ENCODE measurements around the gene CNN1. TPM values are rescaled to one million over a fixed set of nuclear protein-coding genes. Genes with fewer than 3 reads are reported as not detected.
A peak's percentile ranks its signal among the peaks of the same experiment; 100 is the strongest.
"Not testable (repeated sequence)": the region's sequence is repeated elsewhere in the genome, so short reads cannot be mapped to it uniquely, and the experiment has no call there.

Gene CNN1
- total and polyA plus RNA-seq, 4 donors, result 16.5 to 34.9 (median 22.5) TPM

DNA sequence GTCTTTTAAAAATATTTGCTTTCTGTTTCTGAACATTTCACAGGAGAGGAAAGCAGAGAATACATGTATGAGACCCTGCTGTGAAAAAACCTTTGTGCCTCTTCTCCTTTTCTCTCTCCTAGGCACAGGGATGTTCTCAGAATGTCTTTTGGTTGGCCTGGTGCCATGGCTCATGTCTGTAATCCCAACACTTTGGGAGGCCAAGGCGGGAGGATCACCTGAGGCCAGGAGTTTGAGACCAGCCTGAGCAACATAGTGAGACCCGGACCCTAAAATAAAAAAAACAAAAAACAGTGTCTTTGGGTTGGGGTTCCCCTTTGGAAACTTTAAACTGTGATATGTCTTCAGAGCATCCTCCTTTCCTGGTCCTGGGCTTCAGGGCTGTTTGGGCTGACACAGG is 60.1 kb downstream of the CNN1 start:
- peaks cover 0 to 10% (median 6%) of the 10 kb centered on the region in 5 donors for H3K4me1 ChIP-seq (ENCODE audit: control insufficient read depth in 5 of 5, insufficient read depth in 5 of 5, low read length in 5 of 5)
- H3K27ac ChIP-seq (ENCODE audit: low read depth in 1 of 2, low read length in 1 of 2), result no peak overlapping the region
- peaks cover 0 to 23% (median 12%) of the 10 kb centered on the region in 4 donors for H3K36me3 ChIP-seq (ENCODE audit: control insufficient read depth in 4 of 4, insufficient read depth in 4 of 4, low read length in 4 of 4)
- DNase-seq (no peak), ATAC-seq (ENCODE audit: insufficient read depth, low FRiP score) (no peak)
- H3K4me3 ChIP-seq, result no peak overlapping the region
- H3K27me3 ChIP-seq (ENCODE audit: control insufficient read depth in 3 of 3, insufficient read depth in 3 of 3, low read length in 2 of 3), result no peaks in the 10 kb centered on the region
- no peak overlapping the region for H3K9ac ChIP-seq (ENCODE audit: insufficient read depth in 1 of 2, low read length in 2 of 2)
- H3K9me3 ChIP-seq (ENCODE audit: control insufficient read depth in 4 of 4, insufficient read depth in 3 of 4, low read length in 3 of 4), result no peaks in the 10 kb centered on the region
- TF ChIP-seq, protein P1, sequence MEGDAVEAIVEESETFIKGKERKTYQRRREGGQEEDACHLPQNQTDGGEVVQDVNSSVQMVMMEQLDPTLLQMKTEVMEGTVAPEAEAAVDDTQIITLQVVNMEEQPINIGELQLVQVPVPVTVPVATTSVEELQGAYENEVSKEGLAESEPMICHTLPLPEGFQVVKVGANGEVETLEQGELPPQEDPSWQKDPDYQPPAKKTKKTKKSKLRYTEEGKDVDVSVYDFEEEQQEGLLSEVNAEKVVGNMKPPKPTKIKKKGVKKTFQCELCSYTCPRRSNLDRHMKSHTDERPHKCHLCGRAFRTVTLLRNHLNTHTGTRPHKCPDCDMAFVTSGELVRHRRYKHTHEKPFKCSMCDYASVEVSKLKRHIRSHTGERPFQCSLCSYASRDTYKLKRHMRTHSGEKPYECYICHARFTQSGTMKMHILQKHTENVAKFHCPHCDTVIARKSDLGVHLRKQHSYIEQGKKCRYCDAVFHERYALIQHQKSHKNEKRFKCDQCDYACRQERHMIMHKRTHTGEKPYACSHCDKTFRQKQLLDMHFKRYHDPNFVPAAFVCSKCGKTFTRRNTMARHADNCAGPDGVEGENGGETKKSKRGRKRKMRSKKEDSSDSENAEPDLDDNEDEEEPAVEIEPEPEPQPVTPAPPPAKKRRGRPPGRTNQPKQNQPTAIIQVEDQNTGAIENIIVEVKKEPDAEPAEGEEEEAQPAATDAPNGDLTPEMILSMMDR (IDR thresholded peaks at IDR 0.05; ENCODE audit: control extremely low read depth, extremely low read depth), result no peak
- 97 to 99% methylated on average over 2 of the region's 2 CpGs for WGBS, 2 donors

GRCh38 chr19:11599704-11600103 is 61.1 kb downstream of the CNN1 start:
- not testable (repeated sequence) for H3K9ac ChIP-seq (ENCODE audit: insufficient read depth in 1 of 2, low read length in 2 of 2); DNase-seq; H3K9me3 ChIP-seq (ENCODE audit: control insufficient read depth in 4 of 4, insufficient read depth in 3 of 4, low read length in 3 of 4); H3K27me3 ChIP-seq (ENCODE audit: control insufficient read depth in 3 of 3, insufficient read depth in 3 of 3, low read length in 2 of 3); ATAC-seq (ENCODE audit: insufficient read depth, low FRiP score); H3K4me3 ChIP-seq; H3K27ac ChIP-seq (ENCODE audit: low read depth in 1 of 2, low read length in 1 of 2)
- peaks cover 0 to 32% (median 18%) of the 10 kb centered on the region in 4 donors for H3K36me3 ChIP-seq (ENCODE audit: control insufficient read depth in 4 of 4, insufficient read depth in 4 of 4, low read length in 4 of 4)
- peaks cover 0 to 10% (median 6%) of the 10 kb centered on the region in 5 donors for H3K4me1 ChIP-seq (ENCODE audit: control insufficient read depth in 5 of 5, insufficient read depth in 5 of 5, low read length in 5 of 5)
- 92% methylated on average over 8 of the region's 8 CpGs for WGBS, 2 donors

Small RNA genes within 50 kb of the gene (small RNA-seq; reads per million reads assigned to genes)
- 0.13 reads per million for gene MIR7974 (ENCODE audit: low replicate concordance)
- gene RN7SL833P (ENCODE audit: low replicate concordance), result 0.29 reads per million, percentile 32 among the genes with 10 or more reads in this experiment

Other genes starting within 250 kb of the CNN1 start
- not detected for gene TSPAN16, start 242.7 kb upstream of the CNN1 start, total RNA-seq
- not detected for gene TSPAN16, start 242.7 kb upstream of the CNN1 start, polyA plus RNA-seq
- 10 to 100 TPM; 28.0 to 73.2 TPM for gene RAB3D, start 199.2 kb upstream of the CNN1 start, total RNA-seq
- 10 to 100 TPM; 16.0 to 18.6 TPM for gene RAB3D, start 199.2 kb upstream of the CNN1 start, polyA plus RNA-seq
- gene TMEM205, start 192.6 kb upstream of the CNN1 start, total RNA-seq, result 100 to 1,000 TPM; 101 to 125 TPM
- gene TMEM205, start 192.6 kb upstream of the CNN1 start, polyA plus RNA-seq, result 100 to 1,000 TPM; 129 to 166 TPM
- 10 to 100 TPM; 25.8 to 26.5 TPM for gene CCDC159, start 192.3 kb upstream of the CNN1 start, total RNA-seq
- 10 to 100 TPM; 40.9 to 55.2 TPM for gene CCDC159, start 192.3 kb upstream of the CNN1 start, polyA plus RNA-seq
- 10 to 100 TPM in 1 of 2 donors, 1 to 10 TPM in 1; 9.1 to 33.2 TPM for gene PLPPR2, start 183.4 kb upstream of the CNN1 start, total RNA-seq
- gene PLPPR2, start 183.4 kb upstream of the CNN1 start, polyA plus RNA-seq, result 10 to 100 TPM; 15.3 to 35.1 TPM
- 1 to 10 TPM; 1.1 to 4.1 TPM for gene SWSAP1, start 164.2 kb upstream of the CNN1 start, total RNA-seq
- 1 to 10 TPM; 3.5 to 4.0 TPM for gene SWSAP1, start 164.2 kb upstream of the CNN1 start, polyA plus RNA-seq
- gene EPOR, start 154.5 kb upstream of the CNN1 start, total RNA-seq, result 10 to 100 TPM; 14.5 to 20.6 TPM
- gene EPOR, start 154.5 kb upstream of the CNN1 start, polyA plus RNA-seq, result 10 to 100 TPM in 1 of 2 donors, 1 to 10 TPM in 1; 8.7 to 14.7 TPM
- gene RGL3, start 119.5 kb upstream of the CNN1 start, total RNA-seq, result 10 to 100 TPM; 35.2 to 45.2 TPM
- 10 to 100 TPM; 10.4 to 39.3 TPM for gene RGL3, start 119.5 kb upstream of the CNN1 start, polyA plus RNA-seq
- gene ODAD3, start 103.7 kb upstream of the CNN1 start, total RNA-seq, result 1 to 10 TPM; 3.9 to 9.8 TPM
- 1 to 10 TPM; 2.0 to 4.5 TPM for gene ODAD3, start 103.7 kb upstream of the CNN1 start, polyA plus RNA-seq
- gene PRKCSH, start 103.2 kb upstream of the CNN1 start, total RNA-seq, result 100 to 1,000 TPM; 115 to 315 TPM
- 100 to 1,000 TPM; 142 to 174 TPM for gene PRKCSH, start 103.2 kb upstream of the CNN1 start, polyA plus RNA-seq
- under 1 TPM in 1 of 2 donors, not detected in 1; 0.34 TPM for gene ELAVL3, start 57.8 kb upstream of the CNN1 start, total RNA-seq
- under 1 TPM in 1 of 2 donors, not detected in 1; 0.15 TPM for gene ELAVL3, start 57.8 kb upstream of the CNN1 start, polyA plus RNA-seq
- gene ZNF653, start 33.0 kb upstream of the CNN1 start, total RNA-seq, result 10 to 100 TPM in 1 of 2 donors, 1 to 10 TPM in 1; 5.4 to 12.9 TPM
- gene ZNF653, start 33.0 kb upstream of the CNN1 start, polyA plus RNA-seq, result 10 to 100 TPM in 1 of 2 donors, 1 to 10 TPM in 1; 7.7 to 10.2 TPM
- gene ECSIT, start 9.7 kb upstream of the CNN1 start, total RNA-seq, result 10 to 100 TPM; 31.7 to 46.4 TPM
- gene ECSIT, start 9.7 kb upstream of the CNN1 start, polyA plus RNA-seq, result 10 to 100 TPM; 34.4 to 58.8 TPM
- 10 to 100 TPM; 19.2 to 64.2 TPM for gene ELOF1, start 20.4 kb downstream of the CNN1 start, total RNA-seq
- 10 to 100 TPM; 56.9 to 82.8 TPM for gene ELOF1, start 20.4 kb downstream of the CNN1 start, polyA plus RNA-seq
- gene ACP5, start 38.8 kb downstream of the CNN1 start, total RNA-seq, result 100 to 1,000 TPM in 1 of 2 donors, 10 to 100 TPM in 1; 22.5 to 184 TPM
- gene ACP5, start 38.8 kb downstream of the CNN1 start, polyA plus RNA-seq, result 100 to 1,000 TPM in 1 of 2 donors, 10 to 100 TPM in 1; 95.6 to 301 TPM
- gene ZNF627, start 58.6 kb downstream of the CNN1 start, total RNA-seq, result 10 to 100 TPM; 10.2 to 30.6 TPM
- 1 to 10 TPM; 4.8 to 7.4 TPM for gene ZNF627, start 58.6 kb downstream of the CNN1 start, polyA plus RNA-seq
- gene ZNF823, start 200.1 kb downstream of the CNN1 start, total RNA-seq, result 10 to 100 TPM in 1 of 2 donors, 1 to 10 TPM in 1; 5.2 to 13.1 TPM
- 1 to 10 TPM; 2.4 to 4.6 TPM for gene ZNF823, start 200.1 kb downstream of the CNN1 start, polyA plus RNA-seq
- 10 to 100 TPM in 1 of 2 donors, 1 to 10 TPM in 1; 9.4 to 26.4 TPM for gene ZNF441, start 228.1 kb downstream of the CNN1 start, total RNA-seq
- 1 to 10 TPM; 3.7 to 3.8 TPM for gene ZNF441, start 228.1 kb downstream of the CNN1 start, polyA plus RNA-seq

Data from lung (tissue), 13 donors.